ENCODE measurements around the gene TRIM47.

DNA sequence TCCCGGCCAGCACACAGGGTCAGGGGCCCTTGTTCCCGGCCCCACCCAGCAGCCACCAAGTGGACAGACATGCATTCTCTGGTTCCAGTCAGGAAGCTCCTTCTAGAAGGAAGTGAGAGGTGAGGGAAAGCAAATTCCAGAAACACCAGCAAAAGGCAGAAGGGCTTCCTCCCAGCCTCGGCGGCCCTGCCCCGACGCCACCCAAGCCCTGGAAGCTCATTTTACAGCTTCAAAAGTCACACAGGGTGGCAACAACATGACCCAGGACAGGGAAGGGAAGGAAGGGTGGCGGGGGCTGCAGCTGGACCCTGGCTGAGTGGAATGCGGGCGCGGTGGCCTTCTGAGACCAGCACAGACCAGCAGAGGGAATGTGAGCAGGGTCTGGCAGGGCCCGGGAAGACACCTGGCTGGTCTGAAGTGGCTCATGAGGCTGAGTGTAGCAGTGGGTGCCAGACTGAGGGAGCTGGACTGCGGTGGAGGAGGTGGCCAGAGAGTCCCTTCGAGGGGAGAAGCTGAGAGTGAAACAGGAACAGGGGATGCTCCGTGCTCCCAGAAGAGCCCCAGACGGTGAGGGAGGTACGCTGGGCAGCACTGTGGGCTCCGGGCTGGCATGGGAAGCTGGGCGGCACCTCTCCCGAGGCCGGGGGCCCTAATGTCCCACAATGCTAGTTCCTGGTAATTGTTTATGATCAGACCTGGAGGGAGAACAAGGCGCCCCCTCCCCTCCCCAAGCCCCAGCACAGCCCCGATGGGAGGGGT is 32.3 kb downstream of the TRIM47 start:
- TF ChIP-seq, protein P1, sequence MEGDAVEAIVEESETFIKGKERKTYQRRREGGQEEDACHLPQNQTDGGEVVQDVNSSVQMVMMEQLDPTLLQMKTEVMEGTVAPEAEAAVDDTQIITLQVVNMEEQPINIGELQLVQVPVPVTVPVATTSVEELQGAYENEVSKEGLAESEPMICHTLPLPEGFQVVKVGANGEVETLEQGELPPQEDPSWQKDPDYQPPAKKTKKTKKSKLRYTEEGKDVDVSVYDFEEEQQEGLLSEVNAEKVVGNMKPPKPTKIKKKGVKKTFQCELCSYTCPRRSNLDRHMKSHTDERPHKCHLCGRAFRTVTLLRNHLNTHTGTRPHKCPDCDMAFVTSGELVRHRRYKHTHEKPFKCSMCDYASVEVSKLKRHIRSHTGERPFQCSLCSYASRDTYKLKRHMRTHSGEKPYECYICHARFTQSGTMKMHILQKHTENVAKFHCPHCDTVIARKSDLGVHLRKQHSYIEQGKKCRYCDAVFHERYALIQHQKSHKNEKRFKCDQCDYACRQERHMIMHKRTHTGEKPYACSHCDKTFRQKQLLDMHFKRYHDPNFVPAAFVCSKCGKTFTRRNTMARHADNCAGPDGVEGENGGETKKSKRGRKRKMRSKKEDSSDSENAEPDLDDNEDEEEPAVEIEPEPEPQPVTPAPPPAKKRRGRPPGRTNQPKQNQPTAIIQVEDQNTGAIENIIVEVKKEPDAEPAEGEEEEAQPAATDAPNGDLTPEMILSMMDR (IDR thresholded peaks at IDR 0.05) = no peak
- TF ChIP-seq POLR2AphosphoS5 (IDR thresholded peaks at IDR 0.05; ENCODE audit: low read depth, low read length) = no peak
